Endothelial cell of umbilical vein (primary cell): ENCODE data around the gene SUGCT. TPM values are rescaled to one million over a fixed set of nuclear protein-coding genes. Genes with fewer than 3 reads are reported as not detected.

Experiments
- BruUV-seq: library from RNA; stranded (reverse); fragments of 400-500 nt; replicated peaks from 2 replicates; lab custom pipeline; 2021; lab: Mats Ljungman, UMichigan
- CTCF ChIA-PET: fragments of 300-600, 350-600 bp; sonication (Branson Sonifier 250); formaldehyde crosslinking; loops from one replicate; lab custom pipeline; 2021; ENCODE audit warnings: antibody characterized with exemption, inconsistent platforms; lab: Charles Lee
- POLR2A ChIA-PET: fragments of 300-600, 350-600 bp; sonication (Branson Sonifier 250); formaldehyde crosslinking; loops from one replicate; lab custom pipeline; 2021; ENCODE audit warnings: antibody characterized with exemption, inconsistent platforms; lab: Charles Lee
- DNase-seq: peaks from one replicate; pipeline ENCODE4 v3.0.0-alpha.2; 2011; ENCODE audit warnings: low read depth, low spot score
- FAIRE-seq: peaks from 2 replicates; lab custom pipeline; 2011; peaks lifted over from hg19 to GRCh38; lab: Jason Lieb, UNC
- H2AFZ ChIP-seq: 2 replicates; pipeline ENCODE4 v1.6.0; 2012; ENCODE audit warnings: low read depth, low read length, control low read depth, inconsistent platforms
- H3K27ac ChIP-seq: 2 replicates; pipeline ENCODE4 v1.5.1; 2011; ENCODE audit warnings: low read depth, mild to moderate bottlenecking, control low read depth, low read length, moderate library complexity; ENCODE audit not compliant: insufficient read depth
- H3K27me3 ChIP-seq, 2 experiments: 2 replicates each; pipeline versions ENCODE4 v1.6.0 to v1.6.1; 2011; ENCODE audit warnings: low read length in 2 of 2, mixed read lengths in 1 of 2; ENCODE audit not compliant: control insufficient read depth in 2 of 2, insufficient read depth in 2 of 2
- H3K36me3 ChIP-seq, 2 experiments: 2 replicates in 1 of 2; 3 replicates in 1 of 2; pipeline ENCODE4 v1.5.1; 2011; ENCODE audit warnings: low read length in 2 of 2, mild to moderate bottlenecking in 1 of 2, moderate library complexity in 1 of 2; ENCODE audit not compliant: control insufficient read depth in 2 of 2, insufficient read depth in 2 of 2; ENCODE audit errors: extremely low read depth in 1 of 2
- H3K4me1 ChIP-seq: 3 replicates; pipeline ENCODE4 v1.5.1; 2011; ENCODE audit warnings: mild to moderate bottlenecking, low read length; ENCODE audit not compliant: control insufficient read depth, insufficient read depth; ENCODE audit errors: extremely low read depth
- H3K4me2 ChIP-seq: 2 replicates; pipeline ENCODE4 v1.6.1; 2011; ENCODE audit warnings: low read length, control low read depth, mixed read lengths; ENCODE audit not compliant: insufficient read depth
- H3K4me3 ChIP-seq, 3 experiments: fragments of 200-600 bp in 1 of 3; sonication (generic), shearing (Covaris generic) in 1 of 3; replicated peaks in 1 of 3; 2 replicates each; pipeline ENCODE4 v1.5.1; 2011 to 2016; ENCODE audit warnings: control low read depth in 3 of 3, low read length in 3 of 3, mild to moderate bottlenecking in 2 of 3, inconsistent platforms in 1 of 3, low read depth in 1 of 3, moderate library complexity in 1 of 3; ENCODE audit not compliant: insufficient read depth in 1 of 3
- H3K79me2 ChIP-seq: 2 replicates; pipeline ENCODE4 v1.6.0; 2012; ENCODE audit warnings: low read length, inconsistent platforms; ENCODE audit not compliant: control insufficient read depth, insufficient read depth
- H3K9ac ChIP-seq: replicated peaks from 2 replicates; pipeline ENCODE3; 2011; ENCODE audit warnings: low read length, control low read depth; ENCODE audit not compliant: insufficient read depth; ENCODE audit errors: extremely low read depth
- H3K9me1 ChIP-seq: replicated peaks from 3 replicates; pipeline ENCODE4 v1.6.0; 2011; ENCODE audit warnings: mild to moderate bottlenecking, low read length; ENCODE audit not compliant: control insufficient read depth, insufficient read depth; ENCODE audit errors: extremely low read depth
- H3K9me3 ChIP-seq: replicated peaks from 2 replicates; pipeline ENCODE4 v1.5.1; 2012; ENCODE audit warnings: low read length, inconsistent platforms; ENCODE audit not compliant: control insufficient read depth, insufficient read depth
- H4K20me1 ChIP-seq: replicated peaks from 2 replicates; pipeline ENCODE3; 2011; ENCODE audit warnings: mild to moderate bottlenecking, low read length; ENCODE audit not compliant: control insufficient read depth, insufficient read depth; ENCODE audit errors: extremely low read depth
- EZH2 ChIP-seq: IDR thresholded peaks from 2 replicates; pipeline ENCODE4 v1.6.1; 2012; ENCODE audit warnings: borderline replicate concordance, low read depth, mild to moderate bottlenecking, moderate library complexity, low read length, inconsistent platforms; ENCODE audit not compliant: severe bottlenecking
- FOS ChIP-seq: IDR thresholded peaks from 2 replicates; pipeline ENCODE4 v1.6.1; 2011; ENCODE audit warnings: mild to moderate bottlenecking, low read length, moderate library complexity, borderline replicate concordance; ENCODE audit not compliant: insufficient read depth
- GATA2 ChIP-seq: IDR thresholded peaks from 2 replicates; pipeline ENCODE4 v1.7.0; 2011; ENCODE audit warnings: low read depth, mild to moderate bottlenecking, moderate library complexity, mixed read lengths, low read length; ENCODE audit not compliant: insufficient read length, insufficient read depth
- JUN ChIP-seq: IDR thresholded peaks from 2 replicates; pipeline ENCODE4 v1.6.1; 2011; ENCODE audit warnings: borderline replicate concordance, low read depth; ENCODE audit not compliant: insufficient read length, insufficient read depth
- MYC ChIP-seq: IDR thresholded peaks from one replicate; pipeline ENCODE4 v1.6.1; 2011; ENCODE audit warnings: mild to moderate bottlenecking, low read depth, low read length
- POLR2A ChIP-seq: IDR thresholded peaks from 2 replicates; pipeline ENCODE4 v1.6.1; 2012; ENCODE audit warnings: low read depth, mild to moderate bottlenecking, control low read depth, low read length
- POLR2AphosphoS5 ChIP-seq: IDR thresholded peaks from 2 replicates; pipeline ENCODE4 v1.6.1; 2012; ENCODE audit warnings: low read depth, mild to moderate bottlenecking, control low read depth, low read length, moderate library complexity; ENCODE audit not compliant: insufficient read depth
- dilution Hi-C: fragments of 300-500 bp; cut with MboI; formaldehyde crosslinking; loops from one replicate; pipeline ENCODE4 v1.15.0; 2019; ENCODE audit warnings: low sequenced_read_pairs; ENCODE audit not compliant: extremely low pct_ligation_motif_present
- intact Hi-C: fragments of 100-400 bp; cut with micrococcal nuclease; formaldehyde crosslinking; loops from one replicate; pipeline ENCODE4 v1.10.0; 2022
- polyA plus RNA-seq, 4 experiments: library from polyadenylated mRNA; depleted of rRNA in 3 of 4; stranded (reverse) in 3 of 4; unstranded in 1 of 4; fragments of >200 nt; gene quantifications; 2 replicates each; pipeline versions ENCODE4 v1.2.1 to v1.2.3, GENCODE V29; 2011 to 2012; ENCODE audit warnings: missing spikeins in 1 of 4
- total RNA-seq: library from RNA; stranded (reverse); gene quantifications from 2 replicates; pipeline ENCODE4 v1.2.3, GENCODE V29; 2021
- TF ChIP-seq, protein P1 (sequence below): IDR thresholded peaks from 2 replicates; pipeline ENCODE4 v1.6.1; 2011; ENCODE audit not compliant: insufficient read depth, insufficient read length
- TF ChIP-seq, protein P2 (sequence below), 2 donors: IDR thresholded peaks; 1 replicate in 1 of 2; 2 replicates in 1 of 2; pipeline ENCODE4 v1.5.1; 2011; ENCODE audit warnings: low read length in 2 of 2, mild to moderate bottlenecking in 2 of 2, moderate library complexity in 2 of 2, control low read depth in 1 of 2, inconsistent platforms in 1 of 2, low read depth in 1 of 2; ENCODE audit not compliant: insufficient read depth in 1 of 2; ENCODE audit errors: extremely low read depth in 1 of 2

SUGCT gene
- total and polyA plus RNA-seq, 2 donors (not counting 3 experiments of a cell fraction or from before 2014, with no cell fraction given): 1.2 to 1.4 TPM

DNA sequence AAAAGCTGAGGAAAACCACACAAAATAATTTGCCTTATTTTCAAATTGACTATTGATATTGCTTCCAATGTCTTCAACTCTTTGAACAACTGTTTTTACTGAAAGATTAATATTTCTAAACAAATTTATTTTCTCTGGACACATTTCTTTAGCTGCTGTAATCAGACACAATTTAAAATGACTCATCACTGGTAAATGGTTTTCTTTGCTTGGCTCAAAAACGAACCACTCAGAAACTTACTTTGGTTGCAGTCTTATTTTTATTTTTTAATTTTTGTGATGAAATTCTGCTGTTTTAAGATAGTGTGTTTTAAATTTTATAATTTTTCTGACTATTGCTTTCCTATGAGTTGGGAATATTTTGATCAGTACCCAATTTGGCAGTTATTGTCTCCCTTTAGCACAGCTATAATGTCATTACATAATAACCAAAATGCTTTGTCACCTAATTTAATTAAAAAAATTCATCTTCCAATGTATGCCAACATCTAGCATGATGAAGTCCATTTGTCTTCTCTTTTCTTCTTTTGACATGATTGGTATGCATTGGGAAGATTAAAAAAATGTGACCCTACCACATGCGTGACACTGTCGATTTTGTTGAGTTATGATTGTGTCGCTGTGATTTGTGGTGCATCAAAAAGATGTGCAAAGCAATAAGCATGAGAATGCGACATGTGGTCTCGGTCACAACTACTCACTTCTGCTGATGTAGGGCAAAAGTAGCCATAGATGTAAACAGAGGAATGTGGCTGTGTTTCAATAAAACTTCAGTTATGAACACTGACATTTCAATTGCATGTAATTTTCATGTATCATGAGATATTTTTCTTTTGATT, 222.3 kb downstream of the SUGCT start:
- DNase-seq (no peak), FAIRE-seq (no peak)
- Histone ChIP-seq H3K27ac (no peak overlapping the region), H3K9ac (no peak overlapping the region), H3K9me1 (no peaks in the 10 kb centered on the region), H3K4me2 (no peak overlapping the region), H3K27me3 (no peaks in the 10 kb centered on the region), H4K20me1 (no peaks in the 10 kb centered on the region), H3K9me3 (no peaks in the 10 kb centered on the region), H2AFZ (no peak overlapping the region), H3K4me3 (no peak overlapping the region), H3K79me2 (no peaks in the 10 kb centered on the region), H3K36me3 (no peaks in the 10 kb centered on the region), H3K4me1 (no peaks in the 10 kb centered on the region)
- intact Hi-C loops (loop anchor here (1.0 kb wide), 1 partner anchor 125 kb away; no protein-coding TSS in a partner anchor), dilution Hi-C loops (no loop called here)
- no peak for TF ChIP-seq GATA2
- no peak for TF ChIP-seq POLR2A
- TF ChIP-seq EZH2: no peak
- TF ChIP-seq POLR2AphosphoS5: no peak
- ChIA-PET CTCF (interaction anchor here (1.7 to 3.5 kb wide), 2 partner anchors 10 to 124 kb away, joined by 3 to 15 read pairs; no protein-coding TSS in a partner anchor), POLR2A (no interaction called here)
- BruUV-seq: no TSS peak

DNA sequence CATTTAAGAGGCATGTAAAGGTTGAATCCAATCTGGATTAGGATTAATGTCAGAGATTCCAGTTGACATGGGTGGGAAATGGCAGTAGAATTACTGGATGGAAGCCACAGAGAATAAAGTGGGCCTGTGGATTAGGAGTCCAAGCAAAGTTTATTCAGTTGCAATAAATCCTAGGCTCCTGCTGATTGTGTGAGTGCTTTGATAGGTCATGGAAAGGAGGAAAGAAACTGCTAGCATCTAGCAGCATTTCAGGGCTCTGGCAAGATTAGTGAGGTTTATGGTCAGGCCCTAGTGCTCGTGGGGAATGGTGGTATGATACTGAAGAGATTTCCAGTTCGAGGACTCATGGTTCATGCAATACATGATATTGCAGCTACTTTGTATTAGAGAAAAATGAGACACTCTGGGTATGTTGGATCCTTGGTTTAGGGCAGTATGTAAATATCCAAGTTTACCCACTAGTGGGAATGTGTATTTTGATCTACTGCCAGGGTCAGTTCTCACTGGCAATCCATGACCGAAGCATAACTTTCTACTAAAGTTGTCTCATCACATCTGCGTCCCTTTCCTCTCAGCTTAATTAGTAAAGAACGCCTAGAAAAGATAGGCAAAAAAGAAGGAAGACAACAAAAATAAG, 235.0 kb downstream of the SUGCT start:
- Histone ChIP-seq H2AFZ (no peak overlapping the region), H3K4me2 (no peak overlapping the region), H3K27me3 (no peaks in the 10 kb centered on the region), H3K36me3 (no peaks in the 10 kb centered on the region), H3K9me1 (no peaks in the 10 kb centered on the region), H3K9me3 (no peaks in the 10 kb centered on the region), H3K4me1 (no peaks in the 10 kb centered on the region), H3K27ac (no peak overlapping the region), H4K20me1 (no peaks in the 10 kb centered on the region), H3K79me2 (no peaks in the 10 kb centered on the region), H3K4me3 (no peak overlapping the region), H3K9ac (no peak overlapping the region)
- POLR2A ChIA-PET: no interaction called here
- dilution Hi-C loops: no loop called here
- CTCF ChIA-PET: interaction anchor here (0.6 kb wide), 1 partner anchor 283 kb away, joined by 3 read pairs; no protein-coding TSS in a partner anchor
- FAIRE-seq (no peak), DNase-seq (no peak)
- no TSS peak for BruUV-seq
- intact Hi-C loops: no loop called here
- TF ChIP-seq, protein P1, sequence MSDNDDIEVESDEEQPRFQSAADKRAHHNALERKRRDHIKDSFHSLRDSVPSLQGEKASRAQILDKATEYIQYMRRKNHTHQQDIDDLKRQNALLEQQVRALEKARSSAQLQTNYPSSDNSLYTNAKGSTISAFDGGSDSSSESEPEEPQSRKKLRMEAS: no peak
- TF ChIP-seq POLR2AphosphoS5: no peak
- TF ChIP-seq JUN: no peak
- no peak for TF ChIP-seq GATA2
- no peak for TF ChIP-seq MYC
- TF ChIP-seq, protein P2, sequence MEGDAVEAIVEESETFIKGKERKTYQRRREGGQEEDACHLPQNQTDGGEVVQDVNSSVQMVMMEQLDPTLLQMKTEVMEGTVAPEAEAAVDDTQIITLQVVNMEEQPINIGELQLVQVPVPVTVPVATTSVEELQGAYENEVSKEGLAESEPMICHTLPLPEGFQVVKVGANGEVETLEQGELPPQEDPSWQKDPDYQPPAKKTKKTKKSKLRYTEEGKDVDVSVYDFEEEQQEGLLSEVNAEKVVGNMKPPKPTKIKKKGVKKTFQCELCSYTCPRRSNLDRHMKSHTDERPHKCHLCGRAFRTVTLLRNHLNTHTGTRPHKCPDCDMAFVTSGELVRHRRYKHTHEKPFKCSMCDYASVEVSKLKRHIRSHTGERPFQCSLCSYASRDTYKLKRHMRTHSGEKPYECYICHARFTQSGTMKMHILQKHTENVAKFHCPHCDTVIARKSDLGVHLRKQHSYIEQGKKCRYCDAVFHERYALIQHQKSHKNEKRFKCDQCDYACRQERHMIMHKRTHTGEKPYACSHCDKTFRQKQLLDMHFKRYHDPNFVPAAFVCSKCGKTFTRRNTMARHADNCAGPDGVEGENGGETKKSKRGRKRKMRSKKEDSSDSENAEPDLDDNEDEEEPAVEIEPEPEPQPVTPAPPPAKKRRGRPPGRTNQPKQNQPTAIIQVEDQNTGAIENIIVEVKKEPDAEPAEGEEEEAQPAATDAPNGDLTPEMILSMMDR (IDR thresholded peaks at IDR 0.05; ENCODE audit: extremely low read depth in 1 of 2, insufficient read depth in 1 of 2, low read depth in 1 of 2, low read length in 2 of 2): no peak
- no peak for TF ChIP-seq EZH2
- no peak for TF ChIP-seq FOS
- TF ChIP-seq POLR2A: no peak
